Neural cell (in vitro differentiated cells): ENCODE measurements around the gene CPS1. TPM values are rescaled to one million over a fixed set of nuclear protein-coding genes. Genes with fewer than 3 reads are reported as not detected.

ENCODE experiments used
- H2AFZ ChIP-seq: fragments of 200-600, 300-800 bp; sonication (generic), shearing (Covaris generic); 2 replicates; pipeline ENCODE4 v1.6.0; 2014; ENCODE audit warnings: low read depth, mild to moderate bottlenecking, antibody characterized with exemption, low read length, moderate library complexity
- H3F3A ChIP-seq: fragments of 200-600 bp; shearing (Covaris generic); 2 replicates; pipeline ENCODE4 v1.6.1; 2016; ENCODE audit warnings: mild to moderate bottlenecking, moderate library complexity, mixed read lengths, antibody characterized with exemption, low read length; ENCODE audit not compliant: insufficient read depth, poor library complexity, severe bottlenecking
- H3K27ac ChIP-seq: fragments of 200-600, 300-800 bp; sonication (generic), shearing (Covaris generic); 2 replicates; pipeline ENCODE4 v1.5.1; 2014; ENCODE audit warnings: mild to moderate bottlenecking, low read length, moderate library complexity
- H3K27me3 ChIP-seq: fragments of 300-800, 200-600 bp; sonication (generic), shearing (Covaris generic); 2 replicates; pipeline ENCODE4 v1.6.0; 2014; ENCODE audit warnings: mild to moderate bottlenecking, low read depth, low read length, moderate library complexity; ENCODE audit not compliant: insufficient read depth
- H3K36me3 ChIP-seq: fragments of 300-800, 200-600 bp; sonication (generic), shearing (Covaris generic); 2 replicates; pipeline ENCODE4 v1.5.1; 2014; ENCODE audit warnings: mild to moderate bottlenecking, antibody characterized with exemption, low read length, moderate library complexity; ENCODE audit not compliant: insufficient read depth
- H3K4me2 ChIP-seq: fragments of 300-800, 200-600 bp; sonication (generic), shearing (Covaris generic); 2 replicates; pipeline ENCODE4 v1.6.0; 2014; ENCODE audit warnings: mild to moderate bottlenecking, low read length
- H3K4me3 ChIP-seq: fragments of 300-800, 200-600 bp; sonication (generic), shearing (Covaris generic); 2 replicates; pipeline ENCODE4 v1.5.1; 2014; ENCODE audit warnings: mild to moderate bottlenecking, low read length, moderate library complexity
- H3K79me2 ChIP-seq: fragments of 200-600 bp; shearing (Covaris generic); replicated peaks from 2 replicates; pipeline ENCODE4 v1.6.0; 2014; ENCODE audit warnings: mild to moderate bottlenecking, low read length, moderate library complexity; ENCODE audit not compliant: insufficient read depth
- H3K9ac ChIP-seq: fragments of 300-800, 200-600 bp; sonication (generic), shearing (Covaris generic); 2 replicates; pipeline ENCODE4 v1.6.1; 2016; ENCODE audit warnings: mild to moderate bottlenecking, low read length, mixed read lengths
- H3K9me2 ChIP-seq: fragments of 200-600 bp; shearing (Covaris generic); 2 replicates; pipeline ENCODE4 v1.6.1; 2016; ENCODE audit warnings: mild to moderate bottlenecking, low read length, mixed read lengths; ENCODE audit not compliant: insufficient read depth
- H3K9me3 ChIP-seq: fragments of 200-600, 300-800 bp; sonication (generic), shearing (Covaris generic); 2 replicates; pipeline ENCODE4 v1.6.1; 2016; ENCODE audit warnings: mild to moderate bottlenecking, mixed run types, low read length, moderate library complexity, mixed read lengths
- H4K20me1 ChIP-seq: fragments of 200-600 bp; shearing (Covaris generic); 2 replicates; pipeline ENCODE4 v1.6.1; 2016; ENCODE audit warnings: mild to moderate bottlenecking, mixed run types; ENCODE audit not compliant: insufficient read depth
- EP300 ChIP-seq: fragments of 450-650 bp; conservative IDR thresholded peaks from 2 replicates; pipeline ENCODE4 v1.6.1; 2014; ENCODE audit warnings: antibody characterized with exemption, mild to moderate bottlenecking, moderate library complexity; ENCODE audit not compliant: poor library complexity, severe bottlenecking
- EZH2 ChIP-seq: fragments of 200-600, 300-800 bp; shearing (Covaris generic), sonication (generic); IDR thresholded peaks from 2 replicates; pipeline ENCODE4 v1.6.1; 2014; ENCODE audit warnings: antibody characterized with exemption, low read length, borderline replicate concordance, mild to moderate bottlenecking; ENCODE audit not compliant: insufficient read depth, poor library complexity, severe bottlenecking
- MXI1 ChIP-seq: fragments of 450-650 bp; conservative IDR thresholded peaks from 2 replicates; pipeline ENCODE4 v1.6.1; 2014; ENCODE audit warnings: antibody characterized with exemption, mild to moderate bottlenecking; ENCODE audit not compliant: poor library complexity, severe bottlenecking
- POLR2AphosphoS5 ChIP-seq: IDR thresholded peaks from 2 replicates; pipeline ENCODE4 v1.6.1; 2012
- RAD21 ChIP-seq: fragments of 450-650 bp; conservative IDR thresholded peaks from 2 replicates; pipeline ENCODE4 v1.6.1; 2014; ENCODE audit warnings: antibody characterized with exemption, mild to moderate bottlenecking, moderate library complexity
- SMC3 ChIP-seq: fragments of 450-650 bp; conservative IDR thresholded peaks from 2 replicates; pipeline ENCODE4 v1.6.1; 2014; ENCODE audit warnings: antibody characterized with exemption, mild to moderate bottlenecking, moderate library complexity; ENCODE audit not compliant: poor library complexity
- TAF1 ChIP-seq: IDR thresholded peaks from 2 replicates; pipeline ENCODE4 v1.6.1; 2012; ENCODE audit warnings: low read depth
- polyA plus RNA-seq: library from polyadenylated mRNA; depleted of rRNA; stranded (reverse); fragments of >200 nt; gene quantifications from 2 replicates; pipeline ENCODE4 v1.2.3, GENCODE V29; 2014
- TF ChIP-seq, protein P1 (sequence below): IDR thresholded peaks from 2 replicates; pipeline ENCODE4 v1.6.1; 2012; ENCODE audit warnings: borderline replicate concordance
- TF ChIP-seq, protein P2 (sequence below): fragments of 450-650 bp; IDR thresholded peaks from 2 replicates; pipeline ENCODE4 v1.5.1; 2014; ENCODE audit warnings: antibody characterized with exemption, mild to moderate bottlenecking, moderate library complexity; ENCODE audit not compliant: poor library complexity, severe bottlenecking

Gene CPS1
- polyA plus RNA-seq, 1 donor from 2014 or later: 0.25 TPM

- Histone ChIP-seq H3K9me2 (no peaks in the 10 kb centered on the region), H3K36me3 (no peaks in the 10 kb centered on the region), H3K9me3 (no peaks in the 10 kb centered on the region), H3K9ac (no peak overlapping the region), H2AFZ (no peak overlapping the region), H3K27ac (no peak overlapping the region), H3K4me3 (no peak overlapping the region), H3K27me3 (no peaks in the 10 kb centered on the region), H3F3A (no peaks in the 10 kb centered on the region), H3K79me2 (no peaks in the 10 kb centered on the region), H4K20me1 (no peaks in the 10 kb centered on the region), H3K4me2 (no peak overlapping the region)
- TF ChIP-seq EZH2 (no peak), MXI1 (no peak), RAD21 (no peak), TAF1 (no peak), EP300 (no peak), POLR2AphosphoS5 (no peak), SMC3 (no peak)
- TF ChIP-seq, protein P1, sequence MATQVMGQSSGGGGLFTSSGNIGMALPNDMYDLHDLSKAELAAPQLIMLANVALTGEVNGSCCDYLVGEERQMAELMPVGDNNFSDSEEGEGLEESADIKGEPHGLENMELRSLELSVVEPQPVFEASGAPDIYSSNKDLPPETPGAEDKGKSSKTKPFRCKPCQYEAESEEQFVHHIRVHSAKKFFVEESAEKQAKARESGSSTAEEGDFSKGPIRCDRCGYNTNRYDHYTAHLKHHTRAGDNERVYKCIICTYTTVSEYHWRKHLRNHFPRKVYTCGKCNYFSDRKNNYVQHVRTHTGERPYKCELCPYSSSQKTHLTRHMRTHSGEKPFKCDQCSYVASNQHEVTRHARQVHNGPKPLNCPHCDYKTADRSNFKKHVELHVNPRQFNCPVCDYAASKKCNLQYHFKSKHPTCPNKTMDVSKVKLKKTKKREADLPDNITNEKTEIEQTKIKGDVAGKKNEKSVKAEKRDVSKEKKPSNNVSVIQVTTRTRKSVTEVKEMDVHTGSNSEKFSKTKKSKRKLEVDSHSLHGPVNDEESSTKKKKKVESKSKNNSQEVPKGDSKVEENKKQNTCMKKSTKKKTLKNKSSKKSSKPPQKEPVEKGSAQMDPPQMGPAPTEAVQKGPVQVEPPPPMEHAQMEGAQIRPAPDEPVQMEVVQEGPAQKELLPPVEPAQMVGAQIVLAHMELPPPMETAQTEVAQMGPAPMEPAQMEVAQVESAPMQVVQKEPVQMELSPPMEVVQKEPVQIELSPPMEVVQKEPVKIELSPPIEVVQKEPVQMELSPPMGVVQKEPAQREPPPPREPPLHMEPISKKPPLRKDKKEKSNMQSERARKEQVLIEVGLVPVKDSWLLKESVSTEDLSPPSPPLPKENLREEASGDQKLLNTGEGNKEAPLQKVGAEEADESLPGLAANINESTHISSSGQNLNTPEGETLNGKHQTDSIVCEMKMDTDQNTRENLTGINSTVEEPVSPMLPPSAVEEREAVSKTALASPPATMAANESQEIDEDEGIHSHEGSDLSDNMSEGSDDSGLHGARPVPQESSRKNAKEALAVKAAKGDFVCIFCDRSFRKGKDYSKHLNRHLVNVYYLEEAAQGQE: no peak
- TF ChIP-seq, protein P2, sequence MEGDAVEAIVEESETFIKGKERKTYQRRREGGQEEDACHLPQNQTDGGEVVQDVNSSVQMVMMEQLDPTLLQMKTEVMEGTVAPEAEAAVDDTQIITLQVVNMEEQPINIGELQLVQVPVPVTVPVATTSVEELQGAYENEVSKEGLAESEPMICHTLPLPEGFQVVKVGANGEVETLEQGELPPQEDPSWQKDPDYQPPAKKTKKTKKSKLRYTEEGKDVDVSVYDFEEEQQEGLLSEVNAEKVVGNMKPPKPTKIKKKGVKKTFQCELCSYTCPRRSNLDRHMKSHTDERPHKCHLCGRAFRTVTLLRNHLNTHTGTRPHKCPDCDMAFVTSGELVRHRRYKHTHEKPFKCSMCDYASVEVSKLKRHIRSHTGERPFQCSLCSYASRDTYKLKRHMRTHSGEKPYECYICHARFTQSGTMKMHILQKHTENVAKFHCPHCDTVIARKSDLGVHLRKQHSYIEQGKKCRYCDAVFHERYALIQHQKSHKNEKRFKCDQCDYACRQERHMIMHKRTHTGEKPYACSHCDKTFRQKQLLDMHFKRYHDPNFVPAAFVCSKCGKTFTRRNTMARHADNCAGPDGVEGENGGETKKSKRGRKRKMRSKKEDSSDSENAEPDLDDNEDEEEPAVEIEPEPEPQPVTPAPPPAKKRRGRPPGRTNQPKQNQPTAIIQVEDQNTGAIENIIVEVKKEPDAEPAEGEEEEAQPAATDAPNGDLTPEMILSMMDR: no peak
Measured at GRCh38 chr2:210591663-210592062, 35.3 kb downstream of the CPS1 start.

GRCh38 chr2:210592726-210593125 is 36.3 kb downstream of the CPS1 start:
- no peaks in the 10 kb centered on the region for H4K20me1 ChIP-seq
- no peak overlapping the region for H3K27ac ChIP-seq
- no peak overlapping the region for H3K9ac ChIP-seq

More at GRCh38 chr2:210592726-210593125, 36.3 kb downstream of the CPS1 start:
- Histone ChIP-seq H3K9me3 (no peaks in the 10 kb centered on the region), H2AFZ (no peak overlapping the region), H3K79me2 (no peaks in the 10 kb centered on the region), H3F3A (no peaks in the 10 kb centered on the region), H3K27me3 (no peaks in the 10 kb centered on the region), H3K9me2 (no peaks in the 10 kb centered on the region), H3K36me3 (no peaks in the 10 kb centered on the region), H3K4me2 (no peak overlapping the region), H3K4me3 (no peak overlapping the region)
- no peak for TF ChIP-seq EZH2
- TF ChIP-seq RAD21: no peak
- TF ChIP-seq, protein P2: no peak
